ENCODE measurements around the gene MCF2L.

MCF2L gene

GRCh38 chr13:113041293-113041690 lies 72.3 kb downstream of the MCF2L start:
- no peaks in the 10 kb centered on the region for H3K9me3 ChIP-seq (ENCODE audit: control insufficient read depth, insufficient read depth, low read length)
- no peak overlapping the region for H3K4me3 ChIP-seq (ENCODE audit: low read depth, low read length)
- no peak overlapping the region for H3K9ac ChIP-seq (ENCODE audit: low read depth, low read length)
- no peaks in the 10 kb centered on the region for H3K36me3 ChIP-seq (ENCODE audit: control insufficient read depth, insufficient read depth, low read length)
- no peak overlapping the region for H3K27ac ChIP-seq (ENCODE audit: low read depth, low read length)
- H3K4me1 ChIP-seq (ENCODE audit: control insufficient read depth, insufficient read depth, low read length): no peaks in the 10 kb centered on the region
- H3K27me3 ChIP-seq (ENCODE audit: control insufficient read depth, insufficient read depth, low read length): no peaks in the 10 kb centered on the region

- Histone ChIP-seq H3K36me3 (ENCODE audit: control insufficient read depth, insufficient read depth, low read length) (no peaks in the 10 kb centered on the region), H3K9ac (ENCODE audit: low read depth, low read length) (no peak overlapping the region), H3K4me3 (ENCODE audit: low read depth, low read length) (no peak overlapping the region), H3K27me3 (ENCODE audit: control insufficient read depth, insufficient read depth, low read length) (no peaks in the 10 kb centered on the region), H3K4me1 (ENCODE audit: control insufficient read depth, insufficient read depth, low read length) (no peaks in the 10 kb centered on the region), H3K9me3 (ENCODE audit: control insufficient read depth, insufficient read depth, low read length) (no peaks in the 10 kb centered on the region), H3K27ac (ENCODE audit: low read depth, low read length) (no peak overlapping the region)
Observed at GRCh38 chr13:113041896-113042295, 72.9 kb downstream of the MCF2L start.

GRCh38 chr13:113042456-113042855 lies 73.4 kb downstream of the MCF2L start:
- H3K36me3 ChIP-seq (ENCODE audit: control insufficient read depth, insufficient read depth, low read length): no peaks in the 10 kb centered on the region
- no peak overlapping the region for H3K9ac ChIP-seq (ENCODE audit: low read depth, low read length)
- no peaks in the 10 kb centered on the region for H3K4me1 ChIP-seq (ENCODE audit: control insufficient read depth, insufficient read depth, low read length)
- no peaks in the 10 kb centered on the region for H3K9me3 ChIP-seq (ENCODE audit: control insufficient read depth, insufficient read depth, low read length)
- H3K27me3 ChIP-seq (ENCODE audit: control insufficient read depth, insufficient read depth, low read length): no peaks in the 10 kb centered on the region
- no peak overlapping the region for H3K27ac ChIP-seq (ENCODE audit: low read depth, low read length)
- H3K4me3 ChIP-seq (ENCODE audit: low read depth, low read length): no peak overlapping the region

- no peak overlapping the region for H3K27ac ChIP-seq (ENCODE audit: low read depth, low read length)
- no peaks in the 10 kb centered on the region for H3K4me1 ChIP-seq (ENCODE audit: control insufficient read depth, insufficient read depth, low read length)
- no peaks in the 10 kb centered on the region for H3K27me3 ChIP-seq (ENCODE audit: control insufficient read depth, insufficient read depth, low read length)
- H3K9me3 ChIP-seq (ENCODE audit: control insufficient read depth, insufficient read depth, low read length): no peaks in the 10 kb centered on the region
- no peaks in the 10 kb centered on the region for H3K36me3 ChIP-seq (ENCODE audit: control insufficient read depth, insufficient read depth, low read length)
- no peak overlapping the region for H3K9ac ChIP-seq (ENCODE audit: low read depth, low read length)
- H3K4me3 ChIP-seq (ENCODE audit: low read depth, low read length): no peak overlapping the region
Observed at GRCh38 chr13:113043001-113043630, 74.1 kb downstream of the MCF2L start.

GRCh38 chr13:113043931-113044330 lies 74.9 kb downstream of the MCF2L start:
- Histone ChIP-seq H3K9me3 (ENCODE audit: control insufficient read depth, insufficient read depth, low read length) (no peaks in the 10 kb centered on the region), H3K9ac (ENCODE audit: low read depth, low read length) (no peak overlapping the region), H3K27me3 (ENCODE audit: control insufficient read depth, insufficient read depth, low read length) (no peaks in the 10 kb centered on the region), H3K27ac (ENCODE audit: low read depth, low read length) (no peak overlapping the region), H3K36me3 (ENCODE audit: control insufficient read depth, insufficient read depth, low read length) (no peaks in the 10 kb centered on the region), H3K4me1 (ENCODE audit: control insufficient read depth, insufficient read depth, low read length) (no peaks in the 10 kb centered on the region), H3K4me3 (ENCODE audit: low read depth, low read length) (no peak overlapping the region)

GRCh38 chr13:113044391-113045114 lies 75.5 kb downstream of the MCF2L start:
- Histone ChIP-seq H3K4me3 (ENCODE audit: low read depth, low read length) (no peak overlapping the region), H3K9ac (ENCODE audit: low read depth, low read length) (no peak overlapping the region), H3K27ac (ENCODE audit: low read depth, low read length) (no peak overlapping the region), H3K36me3 (ENCODE audit: control insufficient read depth, insufficient read depth, low read length) (no peaks in the 10 kb centered on the region), H3K9me3 (ENCODE audit: control insufficient read depth, insufficient read depth, low read length) (no peaks in the 10 kb centered on the region), H3K27me3 (ENCODE audit: control insufficient read depth, insufficient read depth, low read length) (no peaks in the 10 kb centered on the region), H3K4me1 (ENCODE audit: control insufficient read depth, insufficient read depth, low read length) (no peaks in the 10 kb centered on the region)

GRCh38 chr13:113045251-113046127 lies 76.5 kb downstream of the MCF2L start:
- H3K4me3 ChIP-seq (ENCODE audit: low read depth, low read length): no peak overlapping the region
- no peaks in the 10 kb centered on the region for H3K4me1 ChIP-seq (ENCODE audit: control insufficient read depth, insufficient read depth, low read length)
- H3K9ac ChIP-seq (ENCODE audit: low read depth, low read length): no peak overlapping the region
- no peaks in the 10 kb centered on the region for H3K9me3 ChIP-seq (ENCODE audit: control insufficient read depth, insufficient read depth, low read length)
- H3K27ac ChIP-seq (ENCODE audit: low read depth, low read length): no peak overlapping the region
- H3K27me3 ChIP-seq (ENCODE audit: control insufficient read depth, insufficient read depth, low read length): no peaks in the 10 kb centered on the region
- no peaks in the 10 kb centered on the region for H3K36me3 ChIP-seq (ENCODE audit: control insufficient read depth, insufficient read depth, low read length)

GRCh38 chr13:113046128-113046882 lies 77.3 kb downstream of the MCF2L start:
- Histone ChIP-seq H3K36me3 (ENCODE audit: control insufficient read depth, insufficient read depth, low read length) (no peaks in the 10 kb centered on the region), H3K4me3 (ENCODE audit: low read depth, low read length) (no peak overlapping the region), H3K9me3 (ENCODE audit: control insufficient read depth, insufficient read depth, low read length) (no peaks in the 10 kb centered on the region)

GRCh38 chr13:113046883-113047244 lies 77.8 kb downstream of the MCF2L start:
- H3K4me3 ChIP-seq (ENCODE audit: low read depth, low read length): no peak overlapping the region
- H3K4me1 ChIP-seq (ENCODE audit: control insufficient read depth, insufficient read depth, low read length): peaks cover 2% of the 10 kb centered on the region; the same call in 1 of the 2 replicates
- no peak overlapping the region for H3K9ac ChIP-seq (ENCODE audit: low read depth, low read length)
- no peak overlapping the region for H3K27ac ChIP-seq (ENCODE audit: low read depth, low read length)
- no peaks in the 10 kb centered on the region for H3K9me3 ChIP-seq (ENCODE audit: control insufficient read depth, insufficient read depth, low read length)
- no peaks in the 10 kb centered on the region for H3K36me3 ChIP-seq (ENCODE audit: control insufficient read depth, insufficient read depth, low read length)
- H3K27me3 ChIP-seq (ENCODE audit: control insufficient read depth, insufficient read depth, low read length): no peaks in the 10 kb centered on the region

More at GRCh38 chr13:113046128-113046882, 77.3 kb downstream of the MCF2L start:
- Histone ChIP-seq H3K27ac (ENCODE audit: low read depth, low read length) (no peak overlapping the region), H3K4me1 (ENCODE audit: control insufficient read depth, insufficient read depth, low read length) (peaks cover 2% of the 10 kb centered on the region; the same call in 1 of the 2 replicates), H3K9ac (ENCODE audit: low read depth, low read length) (no peak overlapping the region), H3K27me3 (ENCODE audit: control insufficient read depth, insufficient read depth, low read length) (no peaks in the 10 kb centered on the region)

- Histone ChIP-seq H3K36me3 (ENCODE audit: control insufficient read depth, insufficient read depth, low read length) (no peaks in the 10 kb centered on the region), H3K9ac (ENCODE audit: low read depth, low read length) (no peak overlapping the region), H3K27me3 (ENCODE audit: control insufficient read depth, insufficient read depth, low read length) (no peaks in the 10 kb centered on the region)
Observed at GRCh38 chr13:113047587-113047986, 78.6 kb downstream of the MCF2L start.

More at GRCh38 chr13:113047587-113047986, 78.6 kb downstream of the MCF2L start:
- Histone ChIP-seq H3K4me3 (ENCODE audit: low read depth, low read length) (no peak overlapping the region), H3K4me1 (ENCODE audit: control insufficient read depth, insufficient read depth, low read length) (peaks cover 2% of the 10 kb centered on the region; the same call in 1 of the 2 replicates), H3K27ac (ENCODE audit: low read depth, low read length) (no peak overlapping the region), H3K9me3 (ENCODE audit: control insufficient read depth, insufficient read depth, low read length) (no peaks in the 10 kb centered on the region)
